BJ (cell line): ENCODE results near the gene AFF3. TPM values are rescaled to one million over a fixed set of nuclear protein-coding genes. Genes with fewer than 3 reads are reported as not detected.

Experiments used
- CTCF ChIA-PET: fragments of 350-600 bp; formaldehyde crosslinking; extraction: SDS; loops from one replicate; lab custom pipeline; 2021; ENCODE audit warnings: antibody characterized with exemption, inconsistent platforms; lab: Yijun Ruan, JAX
- POLR2A ChIA-PET: fragments of 300-600 bp; sonication (Branson Sonifier 250); formaldehyde crosslinking; extraction: SDS; loops from one replicate; lab custom pipeline; 2021; ENCODE audit warnings: antibody characterized with exemption; lab: Charles Lee
- DNase-seq: peaks from one replicate; pipeline ENCODE4 v3.0.0-alpha.2; 2011; ENCODE audit warnings: low read depth
- H3K27me3 ChIP-seq: 2 replicates; pipeline ENCODE4 v1.6.0; 2011; ENCODE audit warnings: low read length; ENCODE audit not compliant: control insufficient read depth, insufficient read depth
- H3K36me3 ChIP-seq: 2 replicates; pipeline ENCODE4 v1.5.1; 2011; ENCODE audit warnings: low read length; ENCODE audit not compliant: control insufficient read depth, insufficient read depth
- H3K4me3 ChIP-seq: 2 replicates; pipeline ENCODE4 v1.5.1; 2011; ENCODE audit warnings: low read depth, mild to moderate bottlenecking, control low read depth, low read length
- CTCF ChIP-seq: IDR thresholded peaks from 2 replicates; pipeline ENCODE4 v1.5.1; 2011; ENCODE audit warnings: low read depth, mild to moderate bottlenecking, control low read depth, inconsistent platforms, low read length, moderate library complexity; ENCODE audit not compliant: insufficient read depth
- polyA plus RNA-seq: library from polyadenylated mRNA; depleted of rRNA; stranded (reverse); fragments of >200 nt; gene quantifications from 2 replicates; pipeline ENCODE4 v1.2.3, GENCODE V29; 2011

AFF3 gene
- polyA plus RNA-seq, 1 experiment, result 11.5 TPM

GRCh38 chr2:99864561-99865553 lies 277.5 kb downstream of the AFF3 start:
- no peak for TF ChIP-seq CTCF
- no peaks in the 10 kb centered on the region for H3K27me3 ChIP-seq
- no peaks in the 10 kb centered on the region for H3K36me3 ChIP-seq
- CTCF ChIA-PET, result interaction anchor here (0.6 to 1.1 kb wide), 2 partner anchors 9 to 116 kb away, joined by 3 read pairs; no protein-coding TSS in a partner anchor
- H3K4me3 ChIP-seq, result no peak overlapping the region
- DNase-seq, result no peak
- POLR2A ChIA-PET, result no interaction called here

- Histone ChIP-seq H3K4me3 (no peak overlapping the region), H3K36me3 (no peaks in the 10 kb centered on the region), H3K27me3 (no peaks in the 10 kb centered on the region)
- DNase-seq, result no peak
- CTCF ChIA-PET, result no interaction called here
- POLR2A ChIA-PET, result no interaction called here
- no peak for TF ChIP-seq CTCF
These were observed 278.5 kb downstream of the AFF3 start for GRCh38 chr2:99863903-99864270.

- TF ChIP-seq CTCF, result no peak
- Histone ChIP-seq H3K4me3 (no peak overlapping the region), H3K36me3 (no peaks in the 10 kb centered on the region), H3K27me3 (no peaks in the 10 kb centered on the region)
- POLR2A ChIA-PET, result no interaction called here
- no peak for DNase-seq
- CTCF ChIA-PET, result no interaction called here
These were observed 279.0 kb downstream of the AFF3 start for GRCh38 chr2:99863236-99863902.

DNA sequence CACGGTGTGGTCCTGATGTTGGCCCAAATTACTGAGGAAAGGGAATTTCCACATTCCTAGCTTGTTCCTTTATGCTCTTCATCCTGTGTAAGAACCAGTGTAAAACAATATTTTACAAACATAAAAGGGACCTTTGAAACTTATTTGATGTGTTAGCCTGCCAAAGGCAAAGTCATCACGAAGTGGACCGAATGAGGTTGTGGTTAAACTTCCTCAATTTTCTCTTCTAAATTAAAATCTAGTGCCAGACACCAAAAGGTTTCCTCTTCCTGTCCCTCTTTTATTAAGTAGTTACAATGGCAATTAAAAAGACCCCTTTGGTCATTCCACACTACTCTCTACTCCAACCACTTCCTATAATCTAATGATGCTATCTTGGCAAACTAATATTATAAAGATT lies 279.8 kb downstream of the AFF3 start:
- H3K36me3 ChIP-seq, result no peaks in the 10 kb centered on the region
- H3K27me3 ChIP-seq, result no peaks in the 10 kb centered on the region
- TF ChIP-seq CTCF, result no peak
- POLR2A ChIA-PET, result no interaction called here
- DNase-seq, result no peak
- CTCF ChIA-PET, result no interaction called here
- no peak overlapping the region for H3K4me3 ChIP-seq

DNA sequence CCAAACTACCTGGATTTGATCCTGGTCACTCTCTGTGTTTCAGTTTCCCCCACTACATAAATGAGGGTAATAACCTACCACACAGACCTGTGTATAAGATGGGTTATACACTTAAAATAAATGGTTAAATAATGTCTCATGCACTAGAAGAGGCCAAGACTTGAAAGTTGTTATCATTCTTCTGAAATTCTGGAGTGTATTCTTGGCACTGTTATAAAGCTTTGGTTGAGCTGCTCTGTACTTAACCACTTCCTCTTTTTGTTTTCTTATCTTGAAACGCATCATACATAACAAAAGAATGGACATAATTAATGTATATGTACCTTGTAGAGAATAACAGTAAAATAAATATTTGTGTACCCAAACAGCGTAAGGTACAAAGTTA lies 281.0 kb downstream of the AFF3 start:
- Histone ChIP-seq H3K4me3 (no peak overlapping the region), H3K36me3 (no peaks in the 10 kb centered on the region), H3K27me3 (no peaks in the 10 kb centered on the region)
- ChIA-PET CTCF (no interaction called here), POLR2A (no interaction called here)
- no peak for TF ChIP-seq CTCF
- no peak for DNase-seq
